Fibroblast of lung (primary cell): ENCODE measurements around the gene TXNIP. TPM values are rescaled to one million over a fixed set of nuclear protein-coding genes. Genes with fewer than 3 reads are reported as not detected.
A peak's percentile ranks its signal among the peaks of the same experiment; 100 is the strongest.

Experiments used
- DNase-seq, 2 donors: peaks; one replicate each; pipeline versions ENCODE4 v3.0.0 to v3.0.0-alpha.2; 2010; ENCODE audit warnings: low read depth in 2 of 2
- H2AFZ ChIP-seq: 2 replicates; pipeline ENCODE4 v1.5.1; 2012; ENCODE audit warnings: low read length, control low read depth, inconsistent platforms
- H3K27ac ChIP-seq: 2 replicates; pipeline ENCODE4 v1.5.1; 2011; ENCODE audit warnings: low read length, control low read depth; ENCODE audit not compliant: insufficient read depth
- H3K27me3 ChIP-seq: 2 replicates; pipeline ENCODE4 v1.5.1; 2011; ENCODE audit warnings: mild to moderate bottlenecking, low read length; ENCODE audit not compliant: control insufficient read depth, insufficient read depth
- H3K36me3 ChIP-seq: 2 replicates; pipeline ENCODE4 v1.5.1; 2011; ENCODE audit warnings: low read length; ENCODE audit not compliant: control insufficient read depth, insufficient read depth
- H3K4me1 ChIP-seq: 2 replicates; pipeline ENCODE4 v1.5.1; 2011; ENCODE audit warnings: low read length; ENCODE audit not compliant: control insufficient read depth, insufficient read depth; ENCODE audit errors: extremely low read depth
- H3K4me2 ChIP-seq: 2 replicates; pipeline ENCODE4 v1.5.1; 2011; ENCODE audit warnings: low read length, control low read depth; ENCODE audit not compliant: insufficient read depth; ENCODE audit errors: extremely low read depth
- H3K4me3 ChIP-seq, 4 experiments: fragments of 200-600 bp in 1 of 4; sonication (generic) in 1 of 4; replicated peaks in 1 of 4; 2 replicates each; pipeline ENCODE4 v1.5.1; 2011 to 2016; ENCODE audit warnings: low read length in 4 of 4, low read depth in 3 of 4, mild to moderate bottlenecking in 3 of 4, control low read depth in 2 of 4, inconsistent platforms in 1 of 4, mixed read lengths in 1 of 4; ENCODE audit not compliant: insufficient read depth in 1 of 4; ENCODE audit errors: control extremely low read depth in 1 of 4
- H3K79me2 ChIP-seq: 2 replicates; pipeline ENCODE4 v1.5.1; 2012; ENCODE audit warnings: mild to moderate bottlenecking, low read length, inconsistent platforms; ENCODE audit not compliant: control insufficient read depth, insufficient read depth
- H3K9ac ChIP-seq: 2 replicates; pipeline ENCODE4 v1.5.1; 2011; ENCODE audit warnings: mild to moderate bottlenecking, low read length, control low read depth; ENCODE audit not compliant: insufficient read depth
- H3K9me3 ChIP-seq: 2 replicates; pipeline ENCODE4 v1.5.1; 2012; ENCODE audit warnings: low read depth, low read length; ENCODE audit not compliant: control insufficient read depth, insufficient read depth
- H4K20me1 ChIP-seq: 2 replicates; pipeline ENCODE4 v1.5.1; 2011; ENCODE audit warnings: low read length; ENCODE audit not compliant: control insufficient read depth, insufficient read depth; ENCODE audit errors: extremely low read depth
- EZH2 ChIP-seq: IDR thresholded peaks from 2 replicates; pipeline ENCODE4 v1.5.1; 2012; ENCODE audit warnings: low read length, control low read depth, mild to moderate bottlenecking; ENCODE audit errors: missing control alignments
- polyA plus RNA-seq, 2 donors: library from polyadenylated mRNA; depleted of rRNA in 1 of 2; stranded (reverse) in 1 of 2; unstranded in 1 of 2; fragments of >200 nt; gene quantifications; 2 replicates each; pipeline ENCODE4 v1.2.1, GENCODE V29; 2011 to 2012; ENCODE audit warnings: missing spikeins in 1 of 2
- total RNA-seq: library from RNA; depleted of rRNA; stranded (reverse); fragments of >200 nt; gene quantifications from 2 replicates; pipeline ENCODE4 v1.2.1, GENCODE V29; 2014
- TF ChIP-seq, protein P1 (sequence below), 2 donors: IDR thresholded peaks in 1 of 2; conservative IDR thresholded peaks in 1 of 2; 1 replicate in 1 of 2; 2 replicates in 1 of 2; pipeline ENCODE4 v1.5.1; 2011 to 2012; ENCODE audit warnings: low read length in 2 of 2, control low read depth in 1 of 2, inconsistent platforms in 1 of 2, low read depth in 1 of 2, mild to moderate bottlenecking in 1 of 2

TXNIP gene
- total and polyA plus RNA-seq, 2 donors (not counting 1 experiment from before 2014, with no cell fraction given) = 204 to 773 TPM

DNA sequence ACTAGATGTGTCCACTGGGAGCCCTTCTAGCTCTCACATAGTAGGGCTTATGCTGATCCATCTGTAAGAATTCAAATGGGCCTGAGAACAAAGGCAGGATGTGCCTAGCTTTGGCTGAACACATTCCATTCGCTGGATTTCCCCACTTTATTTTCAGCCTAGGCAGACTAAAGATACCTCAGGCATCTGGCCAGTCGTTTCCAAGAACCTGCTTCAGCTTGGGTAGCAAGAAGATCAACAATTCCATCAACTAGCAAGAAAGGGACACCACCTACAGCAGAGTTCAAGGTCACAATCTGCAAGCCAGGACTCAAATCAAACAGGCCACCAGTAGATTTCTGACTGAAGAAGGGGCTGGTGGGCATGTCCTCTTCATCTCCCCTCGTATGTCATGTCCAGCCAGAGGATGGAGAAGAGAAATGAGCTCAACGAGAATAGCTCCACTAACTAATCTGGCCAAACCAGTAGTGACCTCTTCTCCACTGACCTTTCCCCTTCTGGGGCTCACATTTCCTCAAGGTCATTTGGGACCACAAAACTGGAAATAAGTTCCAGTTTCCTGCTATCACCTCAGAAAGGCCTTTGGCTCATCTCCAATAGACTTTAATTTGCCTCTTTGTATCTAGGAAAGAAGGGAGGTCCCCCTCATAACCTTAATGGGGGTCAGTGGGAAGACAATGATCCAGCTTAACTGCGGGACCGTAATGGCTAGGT lies 14.2 kb downstream of the TXNIP start:
- peaks cover 29% of the 10 kb centered on the region for H3K4me1 ChIP-seq

GRCh38 chr1:145980457-145980994 lies 15.9 kb downstream of the TXNIP start:
- Histone ChIP-seq H3K27ac (peak overlapping the region; percentile 87), H3K36me3 (no peaks in the 10 kb centered on the region), H2AFZ (no peak overlapping the region), H3K9ac (no peak overlapping the region), H3K9me3 (no peaks in the 10 kb centered on the region), H4K20me1 (no peaks in the 10 kb centered on the region), H3K4me3 (no peak overlapping the region), H3K27me3 (no peaks in the 10 kb centered on the region), H3K79me2 (no peaks in the 10 kb centered on the region), H3K4me1 (peaks cover 27% of the 10 kb centered on the region), H3K4me2 (no peak overlapping the region)
- DNase-seq = no peak
- no peak for TF ChIP-seq EZH2
- TF ChIP-seq, protein P1, sequence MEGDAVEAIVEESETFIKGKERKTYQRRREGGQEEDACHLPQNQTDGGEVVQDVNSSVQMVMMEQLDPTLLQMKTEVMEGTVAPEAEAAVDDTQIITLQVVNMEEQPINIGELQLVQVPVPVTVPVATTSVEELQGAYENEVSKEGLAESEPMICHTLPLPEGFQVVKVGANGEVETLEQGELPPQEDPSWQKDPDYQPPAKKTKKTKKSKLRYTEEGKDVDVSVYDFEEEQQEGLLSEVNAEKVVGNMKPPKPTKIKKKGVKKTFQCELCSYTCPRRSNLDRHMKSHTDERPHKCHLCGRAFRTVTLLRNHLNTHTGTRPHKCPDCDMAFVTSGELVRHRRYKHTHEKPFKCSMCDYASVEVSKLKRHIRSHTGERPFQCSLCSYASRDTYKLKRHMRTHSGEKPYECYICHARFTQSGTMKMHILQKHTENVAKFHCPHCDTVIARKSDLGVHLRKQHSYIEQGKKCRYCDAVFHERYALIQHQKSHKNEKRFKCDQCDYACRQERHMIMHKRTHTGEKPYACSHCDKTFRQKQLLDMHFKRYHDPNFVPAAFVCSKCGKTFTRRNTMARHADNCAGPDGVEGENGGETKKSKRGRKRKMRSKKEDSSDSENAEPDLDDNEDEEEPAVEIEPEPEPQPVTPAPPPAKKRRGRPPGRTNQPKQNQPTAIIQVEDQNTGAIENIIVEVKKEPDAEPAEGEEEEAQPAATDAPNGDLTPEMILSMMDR (conservative IDR thresholded peaks at IDR 0.05 in 1 of 2, IDR thresholded peaks at IDR 0.05 in 1 of 2; ENCODE audit: low read depth in 1 of 2, low read length in 2 of 2) = no peak

More for the DNA sequence above, 14.2 kb downstream of the TXNIP start:
- no peak for DNase-seq
- H3K4me3 ChIP-seq = no peak overlapping the region
- H3K9me3 ChIP-seq = no peaks in the 10 kb centered on the region
- no peaks in the 10 kb centered on the region for H4K20me1 ChIP-seq
- H2AFZ ChIP-seq = no peak overlapping the region
- H3K36me3 ChIP-seq = no peaks in the 10 kb centered on the region
- no peaks in the 10 kb centered on the region for H3K79me2 ChIP-seq
- H3K27me3 ChIP-seq = no peaks in the 10 kb centered on the region
- no peak overlapping the region for H3K4me2 ChIP-seq
- TF ChIP-seq, protein P1 (conservative IDR thresholded peaks at IDR 0.05 in 1 of 2, IDR thresholded peaks at IDR 0.05 in 1 of 2; ENCODE audit: low read depth in 1 of 2, low read length in 2 of 2) = no peak
- TF ChIP-seq EZH2 = no peak
- no peak overlapping the region for H3K27ac ChIP-seq
- no peak overlapping the region for H3K9ac ChIP-seq

DNA sequence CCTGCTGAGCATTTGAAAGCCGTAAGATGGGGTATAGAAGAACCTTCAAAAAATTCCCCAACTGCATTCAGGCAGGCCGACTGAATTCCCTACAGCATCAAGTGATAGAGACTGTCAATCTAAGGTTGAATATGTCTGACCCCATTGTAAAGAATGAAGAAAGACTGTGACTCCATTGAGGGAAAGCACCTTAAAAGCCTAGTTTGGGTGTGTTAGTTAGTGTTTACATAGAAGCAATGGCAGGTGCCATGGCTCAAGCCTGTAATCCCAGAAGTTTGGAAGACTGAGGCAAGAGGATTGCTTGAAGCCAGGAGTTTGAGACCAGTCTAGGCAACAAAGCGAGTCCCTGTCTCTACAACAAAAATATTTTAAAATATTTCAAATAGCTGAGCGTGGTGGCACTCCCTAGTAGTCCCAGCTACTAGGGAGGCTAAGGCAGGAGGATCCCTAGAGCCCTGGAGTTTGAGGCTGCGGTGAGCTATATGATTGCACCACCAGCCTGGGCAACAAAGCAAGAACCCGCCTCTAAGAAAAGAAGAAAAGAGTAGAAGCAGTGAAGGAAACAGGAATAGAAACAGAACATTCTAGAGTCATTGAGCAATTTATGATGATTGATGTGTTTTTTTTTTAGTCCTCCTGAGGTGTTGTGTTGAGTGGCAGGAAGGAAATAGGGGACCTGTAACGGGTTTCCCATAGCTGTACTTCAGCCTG lies 16.5 kb downstream of the TXNIP start:
- Histone ChIP-seq H3K27me3 (no peaks in the 10 kb centered on the region), H3K9me3 (no peaks in the 10 kb centered on the region), H2AFZ (no peak overlapping the region), H3K9ac (no peak overlapping the region), H3K36me3 (no peaks in the 10 kb centered on the region), H3K4me2 (peak overlapping the region; percentile 30), H3K4me1 (peaks cover 21% of the 10 kb centered on the region), H4K20me1 (no peaks in the 10 kb centered on the region), H3K79me2 (no peaks in the 10 kb centered on the region), H3K4me3 (peak overlapping the region in 1 of 4 experiments; percentile 28), H3K27ac (peak overlapping the region; percentile 87)
- peak in 1 of 2 donors; percentile 52 for DNase-seq
- TF ChIP-seq, protein P1 (conservative IDR thresholded peaks at IDR 0.05 in 1 of 2, IDR thresholded peaks at IDR 0.05 in 1 of 2; ENCODE audit: low read depth in 1 of 2, low read length in 2 of 2) = no peak
- TF ChIP-seq EZH2 = no peak
